Measurements from ENCODE around the gene ACIN1. TPM values are rescaled to one million over a fixed set of nuclear protein-coding genes. Genes with fewer than 3 reads are reported as not detected.

ACIN1 gene
- total and polyA plus RNA-seq, 10 of the 15 experiments (the other 5 are each of a cell fraction or from before 2014, with no cell fraction given): 4.3 to 148 (median 93.4) TPM

GRCh38 chr14:23128969-23129758 is 34.2 kb upstream of the ACIN1 start:
- Histone ChIP-seq H3K27ac (ENCODE audit: control insufficient read depth, insufficient read depth) (no peak overlapping the region), H3K36me3 (ENCODE audit: control insufficient read depth in 2 of 2, insufficient read depth in 2 of 2, low read length in 1 of 2) (no peaks in the 10 kb centered on the region), H3K9me3 (replicated peaks; ENCODE audit: control insufficient read depth, insufficient read depth, low read length) (no peaks in the 10 kb centered on the region), H3K4me3 (no peak overlapping the region), H2AFZ (ENCODE audit: control insufficient read depth, low read depth, low read length) (no peak overlapping the region), H3K4me2 (ENCODE audit: control insufficient read depth, insufficient read depth) (no peak overlapping the region), H3K27me3 (replicated peaks in 1 of 2; ENCODE audit: control insufficient read depth in 2 of 2, insufficient read depth in 2 of 2, low read length in 1 of 2) (no peaks in the 10 kb centered on the region; a peak in 2 of 4 replicates), H3K79me2 (ENCODE audit: control insufficient read depth, insufficient read depth, low read length) (no peaks in the 10 kb centered on the region), H4K20me1 (ENCODE audit: control insufficient read depth, insufficient read depth) (no peaks in the 10 kb centered on the region), H3K4me1 (ENCODE audit: control insufficient read depth, insufficient read depth, low read length) (no peaks in the 10 kb centered on the region), H3K9ac (ENCODE audit: control insufficient read depth, insufficient read depth, low read length) (no peak overlapping the region)
- SMC1A ChIA-PET (ENCODE audit: uncharacterized antibody, unreplicated experiment): interaction anchor here (1.2 to 2.0 kb wide), 2 partner anchors 8 to 251 kb away, joined by 3 to 10 read pairs; no protein-coding TSS in a partner anchor
- ATAC-seq: no peak
- in situ Hi-C loops (cut with MboI): loop anchor here (10.0 kb wide), 1 partner anchor 56 kb away; the partner anchor contains the start of gene SLC7A8
- WGBS (ENCODE audit: insufficient coverage, insufficient replicate concordance, low lambda C conversion rate, missing lambda C conversion rate): 69% methylated on average over 7 of the region's 7 CpGs
- CTCF ChIA-PET: interaction anchor here (1.4 to 2.8 kb wide), 4 partner anchors 8 to 60 kb away, joined by 3 to 24 read pairs (median 4); no protein-coding TSS in a partner anchor
- no peak for TF ChIP-seq JUNB (IDR thresholded peaks at IDR 0.05)
- no peak for TF ChIP-seq ZNF207 (IDR thresholded peaks at IDR 0.05; ENCODE audit: borderline replicate concordance)
- no peak for TF ChIP-seq ZNF24 (IDR thresholded peaks at IDR 0.05)
- no peak for TF ChIP-seq MLLT1 (IDR thresholded peaks at IDR 0.05)
- no peak for TF ChIP-seq CEBPB (IDR thresholded peaks at IDR 0.05; ENCODE audit: borderline replicate concordance in 1 of 2, low read depth in 2 of 2, low read length in 2 of 2)
- TF ChIP-seq PML (IDR thresholded peaks at IDR 0.05; ENCODE audit: low read length): no peak
- no peak for TF ChIP-seq MXI1 (IDR thresholded peaks at IDR 0.05; ENCODE audit: low read depth, low read length)
- TF ChIP-seq BMI1 (IDR thresholded peaks at IDR 0.05; ENCODE audit: borderline replicate concordance): no peak
- no peak for TF ChIP-seq ASH2L (IDR thresholded peaks at IDR 0.05; ENCODE audit: borderline replicate concordance, low read depth)
- TF ChIP-seq CUX1 (IDR thresholded peaks at IDR 0.05; ENCODE audit: insufficient replicate concordance, low read depth, low read length): no peak
- TF ChIP-seq PAX8 (IDR thresholded peaks at IDR 0.05): no peak
- TF ChIP-seq MYB (IDR thresholded peaks at IDR 0.05; ENCODE audit: borderline replicate concordance, low read depth, low read length): no peak
- TF ChIP-seq TCF7 (IDR thresholded peaks at IDR 0.05; ENCODE audit: borderline replicate concordance): no peak
- FAIRE-seq: no peak
- RAD21 ChIA-PET (ENCODE audit: unreplicated experiment): no interaction called here
- BruUV-seq (replicated peaks): no TSS peak
- intact Hi-C loops (cut with micrococcal nuclease; ENCODE audit: unreplicated experiment): no loop called here
- POLR2A ChIA-PET: no interaction called here
- no peak for DNase-seq (ENCODE audit: low read depth, low spot score)

Measured in GM12878 (cell line).